Adrenal gland (tissue), 5 donors: ENCODE data around the gene RBBP7.

Experiments
- CTCF ChIP-seq, 6 experiments: fragments of 450-650 bp in 4 of 6; fragments of 200-600 bp in 2 of 6; sonication (generic) in 1 of 6; IDR thresholded peaks; 1 replicate in 5 of 6; 2 replicates in 1 of 6; pipeline versions ENCODE4 v1.5.1 to v1.8.0; 2016 to 2021; ENCODE audit warnings: antibody characterized with exemption in 6 of 6, mild to moderate bottlenecking in 2 of 6, moderate library complexity in 1 of 6
- POLR2A ChIP-seq, 2 donors: fragments of 450-650 bp; IDR thresholded peaks; one replicate each; pipeline ENCODE4 v1.6.1; 2017; ENCODE audit warnings: antibody characterized with exemption in 2 of 2, mild to moderate bottlenecking in 2 of 2, moderate library complexity in 1 of 2
- donor health status: DM: no; HTN: no; CAD: no.

- no peak for TF ChIP-seq POLR2A (IDR thresholded peaks at IDR 0.05)
- TF ChIP-seq CTCF (IDR thresholded peaks at IDR 0.05), result no peak
Observed at GRCh38 chrX:16845686-16846085, 24.5 kb downstream of the RBBP7 start.
